ENCODE results near the gene SRRM5. TPM values are rescaled to one million over a fixed set of nuclear protein-coding genes. Genes with fewer than 3 reads are reported as not detected.
A peak's percentile ranks its signal among the peaks of the same experiment; 100 is the strongest.

Gene SRRM5
- total and polyA plus RNA-seq, 2 of the 13 experiments (the other 11 are each of a cell fraction or from before 2014, with no cell fraction given): 0.11 to 0.16 TPM

- TF ChIP-seq ZNF343 (CRISPR knock-in tag; IDR thresholded peaks at IDR 0.05): peak; percentile 65; the same call in 1 of the 2 replicates
- TF ChIP-seq ZBTB46 (CRISPR knock-in tag; IDR thresholded peaks at IDR 0.05; ENCODE audit: borderline replicate concordance): no peak
- TF ChIP-seq FOXP1 (IDR thresholded peaks at IDR 0.05): no peak
- no peak for TF ChIP-seq FOXP1 (CRISPR knock-in tag; IDR thresholded peaks at IDR 0.05)
- TF ChIP-seq FOXC1 (CRISPR knock-in tag; IDR thresholded peaks at IDR 0.05; ENCODE audit: borderline replicate concordance): no peak; the same call in 1 of the 2 replicates
- 0 out of 2 replicates have a peak, but pooled peaks have one; percentile 45 for TF ChIP-seq ZNF350 (CRISPR knock-in tag; IDR thresholded peaks at IDR 0.05; ENCODE audit: borderline replicate concordance, low read depth)
- peak; percentile 36; the same call in 1 of the 2 replicates for TF ChIP-seq KDM3A (CRISPR knock-in tag; IDR thresholded peaks at IDR 0.05; ENCODE audit: low read depth)
- no peak for TF ChIP-seq ZNF713 (CRISPR knock-in tag; IDR thresholded peaks at IDR 0.05)
- TF ChIP-seq CBX1 (IDR thresholded peaks at IDR 0.05; ENCODE audit: low read depth): no peak
- TF ChIP-seq SRSF4 (IDR thresholded peaks at IDR 0.05; ENCODE audit: low read depth, low read length, poor library complexity, severe bottlenecking): no peak
- TF ChIP-seq ETV6 (CRISPR knock-in tag; conservative IDR thresholded peaks at IDR 0.05): no peak
- TF ChIP-seq ZNF709 (CRISPR knock-in tag; IDR thresholded peaks at IDR 0.05): no peak
- no peak for TF ChIP-seq ZNF24 (IDR thresholded peaks at IDR 0.05)
- TF ChIP-seq ZNF383 (CRISPR knock-in tag; IDR thresholded peaks at IDR 0.05; ENCODE audit: borderline replicate concordance): no peak
- no peak for TF ChIP-seq ZNF549 (CRISPR knock-in tag; IDR thresholded peaks at IDR 0.05)
- TF ChIP-seq THAP8 (CRISPR knock-in tag; IDR thresholded peaks at IDR 0.05; ENCODE audit: borderline replicate concordance): no peak
- TF ChIP-seq ZNF704 (CRISPR knock-in tag; IDR thresholded peaks at IDR 0.05; ENCODE audit: borderline replicate concordance): no peak
- TF ChIP-seq REL (CRISPR knock-in tag; conservative IDR thresholded peaks at IDR 0.05): no peak
- peak; percentile 91 for TF ChIP-seq ZNF121 (CRISPR knock-in tag; IDR thresholded peaks at IDR 0.05)
- no peak for TF ChIP-seq ARNT (IDR thresholded peaks at IDR 0.05)
- peak; percentile 95 for TF ChIP-seq CTCF (CRISPR knock-in tag; IDR thresholded peaks at IDR 0.05)
- TF ChIP-seq ZSCAN9 (CRISPR knock-in tag; IDR thresholded peaks at IDR 0.05; ENCODE audit: borderline replicate concordance): 0 out of 2 replicates have a peak, but pooled peaks have one; percentile 49
- TF ChIP-seq HOXD1 (CRISPR knock-in tag; IDR thresholded peaks at IDR 0.05): no peak
- TF ChIP-seq DNMT1 (CRISPR knock-in tag; IDR thresholded peaks at IDR 0.05): no peak
Measured at GRCh38 chr19:43594710-43595604, 16.9 kb upstream of the SRRM5 start (continued).

All from HepG2 (cell line).